Lung (tissue), 12 donors: ENCODE measurements around the gene ITPKB. TPM values are rescaled to one million over a fixed set of nuclear protein-coding genes. Genes with fewer than 3 reads are reported as not detected.

Experiments used
- ATAC-seq: fragments of 200-7000 bp; cut with Tn5 transposase; one replicate; pipeline ENCODE4 v1.9.1; 2020; ENCODE audit warnings: moderate number of reproducible peaks; ENCODE audit not compliant: insufficient read depth, low FRiP score
- DNase-seq, 3 donors: peaks; one replicate each; pipeline ENCODE4 v3.0.0-alpha.2; 2013 to 2017
- H3K27ac ChIP-seq, 2 donors: one replicate each; pipeline ENCODE4 v1.5.1; 2013; ENCODE audit warnings: mild to moderate bottlenecking in 2 of 2, moderate library complexity in 2 of 2, control low read depth in 1 of 2, inconsistent platforms in 1 of 2, low read depth in 1 of 2, low read length in 1 of 2
- H3K27me3 ChIP-seq, 3 donors: one replicate each; pipeline ENCODE4 v1.5.1; 2013; ENCODE audit warnings: low read length in 2 of 3; ENCODE audit not compliant: control insufficient read depth in 3 of 3, insufficient read depth in 3 of 3
- H3K36me3 ChIP-seq, 4 donors: one replicate each; pipeline ENCODE4 v1.5.1; 2013; ENCODE audit warnings: low read length in 4 of 4, mild to moderate bottlenecking in 1 of 4, moderate library complexity in 1 of 4; ENCODE audit not compliant: control insufficient read depth in 4 of 4, insufficient read depth in 4 of 4
- H3K4me1 ChIP-seq, 5 donors: one replicate each; pipeline ENCODE4 v1.5.1; 2013; ENCODE audit warnings: low read length in 5 of 5, mild to moderate bottlenecking in 2 of 5, moderate library complexity in 1 of 5; ENCODE audit not compliant: control insufficient read depth in 5 of 5, insufficient read depth in 5 of 5
- H3K4me3 ChIP-seq: one replicate; pipeline ENCODE4 v1.5.1; 2013; ENCODE audit warnings: mild to moderate bottlenecking, control low read depth, moderate library complexity
- H3K9ac ChIP-seq, 2 donors: one replicate each; pipeline ENCODE4 v1.5.1; 2013; ENCODE audit warnings: low read length in 2 of 2, control low read depth in 1 of 2; ENCODE audit not compliant: insufficient read depth in 1 of 2
- H3K9me3 ChIP-seq, 4 donors: one replicate each; pipeline ENCODE4 v1.5.1; 2013; ENCODE audit warnings: low read length in 3 of 4, mild to moderate bottlenecking in 1 of 4, moderate library complexity in 1 of 4; ENCODE audit not compliant: control insufficient read depth in 4 of 4, insufficient read depth in 3 of 4
- CTCF ChIP-seq: IDR thresholded peaks from 2 replicates; pipeline ENCODE4 v1.5.1; 2012; ENCODE audit warnings: mild to moderate bottlenecking; ENCODE audit errors: control extremely low read depth, extremely low read depth
- WGBS, 2 donors: extraction: QIAGEN DNeasy Blood & Tissue Kit; methylation state at CpG; one replicate each; pipeline ENCODE4 v1.1.7; 2013; 5-methylcytosine and 5-hydroxymethylcytosine counted together
- polyA plus RNA-seq, 2 donors: library from polyadenylated mRNA; stranded (reverse); fragments of 200-250 nt; gene quantifications; one replicate each; pipeline ENCODE4 v1.2.1, GENCODE V29; 2013
- total RNA-seq, 2 donors: library from RNA; depleted of rRNA in 1 of 2; stranded (reverse); fragments of >200 nt in 1 of 2; gene quantifications; one replicate each; pipeline ENCODE4 v1.2.1, GENCODE V29; 2014 to 2021
- donor health status: control.
- donor health status: control.
- donor health status: Bipolar disorder and iron deficiency.
- donor health status: healthy.
- donor health status: DM: yes; HTN: yes; CAD: no.

The ITPKB gene
- total and polyA plus RNA-seq, 4 donors, result 9.9 to 46.6 (median 28.1) TPM

- Histone ChIP-seq H3K4me1 (peaks cover 19 to 70% (median 60%) of the 10 kb centered on the region in 5 donors), H3K36me3 (no peaks in the 10 kb centered on the region), H3K9me3 (no peaks in the 10 kb centered on the region), H3K4me3 (no peak overlapping the region), H3K27me3 (no peaks in the 10 kb centered on the region), H3K9ac (no peak overlapping the region), H3K27ac (no peak overlapping the region)
- DNase-seq, result no peak
- no peak for ATAC-seq
- no peak for TF ChIP-seq CTCF
- WGBS, 2 donors, result 92 to 93% methylated on average over 22 of the region's 22 CpGs
Measured at GRCh38 chr1:226658546-226659125, 80.4 kb downstream of the ITPKB start.

DNA sequence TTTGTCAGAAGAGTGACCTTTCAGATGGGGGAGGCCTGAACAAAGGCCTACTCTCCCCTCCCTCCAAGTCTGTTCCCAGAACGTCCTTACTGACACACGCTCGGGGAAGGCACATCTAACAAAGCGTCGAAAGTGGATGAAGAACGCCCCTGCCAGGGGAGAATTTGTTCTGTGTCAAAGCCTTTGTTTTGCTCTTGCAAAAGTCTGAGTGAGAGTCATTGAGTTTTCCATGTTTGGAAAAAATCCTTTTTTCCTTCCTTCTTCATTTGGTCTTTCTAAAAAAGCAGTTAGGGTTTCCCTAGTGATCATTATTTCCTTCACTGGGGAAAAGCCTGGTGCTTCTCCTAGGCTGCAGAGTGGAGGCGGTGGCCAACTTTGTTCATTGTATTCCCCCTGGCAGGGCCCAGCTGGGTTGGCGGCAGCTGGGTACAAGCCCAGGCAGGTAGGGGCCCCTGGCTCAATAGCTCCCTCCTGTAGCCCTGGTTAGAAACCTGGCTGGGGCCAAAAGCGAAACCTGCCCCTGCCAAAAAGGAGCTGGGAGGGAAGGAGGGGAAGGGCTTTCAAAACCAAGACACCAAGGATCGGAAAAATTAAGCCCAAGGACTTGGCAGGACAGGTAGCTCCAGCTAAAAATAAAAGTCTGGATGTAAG lies 81.1 kb downstream of the ITPKB start:
- Histone ChIP-seq H3K27ac (no peak overlapping the region), H3K27me3 (no peaks in the 10 kb centered on the region), H3K36me3 (no peaks in the 10 kb centered on the region), H3K4me1 (peaks cover 14 to 70% (median 63%) of the 10 kb centered on the region in 5 donors), H3K9ac (no peak overlapping the region), H3K4me3 (no peak overlapping the region), H3K9me3 (no peaks in the 10 kb centered on the region)
- no peak for TF ChIP-seq CTCF
- 85 to 86% methylated on average over 10 of the region's 10 CpGs for WGBS, 2 donors
- ATAC-seq (no peak), DNase-seq (no peak)

GRCh38 chr1:226656601-226657277 lies 82.3 kb downstream of the ITPKB start:
- Histone ChIP-seq H3K27me3 (no peaks in the 10 kb centered on the region), H3K9ac (no peak overlapping the region), H3K9me3 (no peaks in the 10 kb centered on the region), H3K36me3 (no peaks in the 10 kb centered on the region), H3K4me1 (peaks cover 13 to 66% (median 51%) of the 10 kb centered on the region in 5 donors), H3K27ac (peak overlapping the region in 1 of 2 donors; percentile 73), H3K4me3 (no peak overlapping the region)
- WGBS, 2 donors, result 37% methylated on average over 12 of the region's 12 CpGs
- DNase-seq (no peak), ATAC-seq (peak; percentile 11)
- TF ChIP-seq CTCF, result no peak
